ENCODE data around the gene SMYD3. TPM values are rescaled to one million over a fixed set of nuclear protein-coding genes. Genes with fewer than 3 reads are reported as not detected.

SMYD3 gene
- total RNA-seq, 1 donor from 2014 or later, result 23.5 TPM

GRCh38 chr1:246293366-246294121 is 213.5 kb downstream of the SMYD3 start:
- Histone ChIP-seq H3K4me3 (ENCODE audit: low read length in 3 of 3) (no peak overlapping the region), H3K4me1 (ENCODE audit: control insufficient read depth in 3 of 3, insufficient read depth in 3 of 3, low read length in 3 of 3) (no peaks in the 10 kb centered on the region), H3K9me3 (ENCODE audit: control insufficient read depth in 3 of 3, low read length in 3 of 3) (no peaks in the 10 kb centered on the region), H3K9ac (ENCODE audit: low read depth in 1 of 3, low read length in 3 of 3) (no peak overlapping the region), H3K27ac (ENCODE audit: low read depth, low read length) (no peak overlapping the region), H3K27me3 (ENCODE audit: control insufficient read depth in 3 of 3, insufficient read depth in 3 of 3, low read length in 3 of 3) (no peaks in the 10 kb centered on the region), H3K36me3 (ENCODE audit: control insufficient read depth in 3 of 3, insufficient read depth in 3 of 3, low read length in 3 of 3) (no peaks in the 10 kb centered on the region)

- Histone ChIP-seq H3K4me3 (ENCODE audit: low read length in 3 of 3) (no peak overlapping the region), H3K27me3 (ENCODE audit: control insufficient read depth in 3 of 3, insufficient read depth in 3 of 3, low read length in 3 of 3) (no peaks in the 10 kb centered on the region)
Observed at GRCh38 chr1:246292571-246292970, 214.5 kb downstream of the SMYD3 start.

GRCh38 chr1:246291127-246291526 is 216.0 kb downstream of the SMYD3 start:
- no peak overlapping the region for H3K9ac ChIP-seq (ENCODE audit: low read depth in 1 of 3, low read length in 3 of 3)
- H3K36me3 ChIP-seq (ENCODE audit: control insufficient read depth in 3 of 3, insufficient read depth in 3 of 3, low read length in 3 of 3), result no peaks in the 10 kb centered on the region
- no peaks in the 10 kb centered on the region for H3K27me3 ChIP-seq (ENCODE audit: control insufficient read depth in 3 of 3, insufficient read depth in 3 of 3, low read length in 3 of 3)
- H3K4me1 ChIP-seq (ENCODE audit: control insufficient read depth in 3 of 3, insufficient read depth in 3 of 3, low read length in 3 of 3), result no peaks in the 10 kb centered on the region
- H3K9me3 ChIP-seq (ENCODE audit: control insufficient read depth in 3 of 3, low read length in 3 of 3), result no peaks in the 10 kb centered on the region
- H3K4me3 ChIP-seq (ENCODE audit: low read length in 3 of 3), result no peak overlapping the region
- H3K27ac ChIP-seq (ENCODE audit: low read depth, low read length), result no peak overlapping the region

More at GRCh38 chr1:246292571-246292970, 214.5 kb downstream of the SMYD3 start:
- no peaks in the 10 kb centered on the region for H3K9me3 ChIP-seq (ENCODE audit: control insufficient read depth in 3 of 3, low read length in 3 of 3)
- no peak overlapping the region for H3K27ac ChIP-seq (ENCODE audit: low read depth, low read length)
- H3K36me3 ChIP-seq (ENCODE audit: control insufficient read depth in 3 of 3, insufficient read depth in 3 of 3, low read length in 3 of 3), result no peaks in the 10 kb centered on the region
- no peaks in the 10 kb centered on the region for H3K4me1 ChIP-seq (ENCODE audit: control insufficient read depth in 3 of 3, insufficient read depth in 3 of 3, low read length in 3 of 3)
- H3K9ac ChIP-seq (ENCODE audit: low read depth in 1 of 3, low read length in 3 of 3), result no peak overlapping the region

DNA sequence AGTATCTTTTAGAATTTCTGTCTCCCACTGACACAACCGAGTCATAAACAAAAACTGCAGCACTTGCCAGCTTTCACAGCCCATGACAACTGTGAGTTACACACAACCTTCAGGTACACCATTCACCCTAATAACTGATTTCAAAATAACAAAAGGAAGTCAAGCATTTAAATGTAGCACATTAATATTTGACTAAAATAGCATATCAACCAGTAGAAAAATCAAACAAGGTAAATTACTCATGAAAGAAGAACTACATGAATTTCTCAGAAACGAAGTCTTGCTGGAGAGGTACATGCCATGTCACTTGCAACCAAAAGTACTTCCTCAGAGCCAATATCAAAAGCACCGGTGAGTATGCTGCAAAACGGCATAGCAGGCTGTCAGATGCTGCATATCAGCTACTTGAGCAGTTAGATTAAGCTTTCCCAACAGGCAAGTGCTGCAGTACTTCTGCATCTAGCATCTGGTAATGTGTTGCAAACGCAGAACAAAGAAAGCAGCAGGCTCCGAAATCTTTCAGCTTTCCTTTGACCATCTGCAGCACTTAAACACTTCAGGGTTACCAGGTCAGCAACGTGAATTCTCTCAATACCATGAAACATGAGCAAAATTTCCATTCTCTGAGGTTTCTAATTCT is 223.2 kb downstream of the SMYD3 start:
- Histone ChIP-seq H3K4me3 (ENCODE audit: low read length in 3 of 3) (no peak overlapping the region), H3K4me1 (ENCODE audit: control insufficient read depth in 3 of 3, insufficient read depth in 3 of 3, low read length in 3 of 3) (no peaks in the 10 kb centered on the region)

DNA sequence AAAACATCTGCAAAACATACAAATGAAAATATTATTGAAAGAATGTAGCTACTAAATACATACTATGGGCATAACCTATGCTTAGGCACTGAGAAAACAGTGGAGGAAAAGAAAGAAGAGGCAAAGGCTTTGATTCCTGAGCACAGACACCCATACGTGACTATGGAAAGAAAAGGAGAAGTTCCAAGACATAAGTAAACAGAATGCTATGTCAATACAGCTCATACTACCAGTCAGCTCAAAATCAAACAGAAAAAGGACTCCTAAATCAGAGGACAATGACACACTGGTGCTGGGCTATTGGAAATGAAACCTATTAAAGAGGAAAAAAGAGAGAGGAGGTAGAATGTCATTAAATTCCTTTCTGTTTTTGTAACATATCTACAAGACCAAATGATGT is 225.4 kb downstream of the SMYD3 start:
- H3K4me1 ChIP-seq (ENCODE audit: control insufficient read depth in 3 of 3, insufficient read depth in 3 of 3, low read length in 3 of 3), result no peaks in the 10 kb centered on the region
- no peaks in the 10 kb centered on the region for H3K36me3 ChIP-seq (ENCODE audit: control insufficient read depth in 3 of 3, insufficient read depth in 3 of 3, low read length in 3 of 3)
- no peak overlapping the region for H3K9ac ChIP-seq (ENCODE audit: low read depth in 1 of 3, low read length in 3 of 3)
- no peak overlapping the region for H3K4me3 ChIP-seq (ENCODE audit: low read length in 3 of 3)
- no peak overlapping the region for H3K27ac ChIP-seq (ENCODE audit: low read depth, low read length)
- H3K9me3 ChIP-seq (ENCODE audit: control insufficient read depth in 3 of 3, low read length in 3 of 3), result no peaks in the 10 kb centered on the region
- H3K27me3 ChIP-seq (ENCODE audit: control insufficient read depth in 3 of 3, insufficient read depth in 3 of 3, low read length in 3 of 3), result no peaks in the 10 kb centered on the region

More for the DNA sequence above, 223.2 kb downstream of the SMYD3 start:
- Histone ChIP-seq H3K27me3 (ENCODE audit: control insufficient read depth in 3 of 3, insufficient read depth in 3 of 3, low read length in 3 of 3) (no peaks in the 10 kb centered on the region), H3K36me3 (ENCODE audit: control insufficient read depth in 3 of 3, insufficient read depth in 3 of 3, low read length in 3 of 3) (no peaks in the 10 kb centered on the region), H3K9ac (ENCODE audit: low read depth in 1 of 3, low read length in 3 of 3) (no peak overlapping the region), H3K27ac (ENCODE audit: low read depth, low read length) (no peak overlapping the region), H3K9me3 (ENCODE audit: control insufficient read depth in 3 of 3, low read length in 3 of 3) (no peaks in the 10 kb centered on the region)

- no peaks in the 10 kb centered on the region for H3K36me3 ChIP-seq (ENCODE audit: control insufficient read depth in 3 of 3, insufficient read depth in 3 of 3, low read length in 3 of 3)
- no peaks in the 10 kb centered on the region for H3K9me3 ChIP-seq (ENCODE audit: control insufficient read depth in 3 of 3, low read length in 3 of 3)
- H3K4me1 ChIP-seq (ENCODE audit: control insufficient read depth in 3 of 3, insufficient read depth in 3 of 3, low read length in 3 of 3), result no peaks in the 10 kb centered on the region
- no peak overlapping the region for H3K9ac ChIP-seq (ENCODE audit: low read depth in 1 of 3, low read length in 3 of 3)
- H3K4me3 ChIP-seq (ENCODE audit: low read length in 3 of 3), result no peak overlapping the region
- H3K27me3 ChIP-seq (ENCODE audit: control insufficient read depth in 3 of 3, insufficient read depth in 3 of 3, low read length in 3 of 3), result no peaks in the 10 kb centered on the region
- H3K27ac ChIP-seq (ENCODE audit: low read depth, low read length), result no peak overlapping the region
Observed at GRCh38 chr1:246281195-246281594, 225.9 kb downstream of the SMYD3 start.

GRCh38 chr1:246280551-246280950 is 226.5 kb downstream of the SMYD3 start:
- H3K27ac ChIP-seq (ENCODE audit: low read depth, low read length), result no peak overlapping the region
- H3K4me1 ChIP-seq (ENCODE audit: control insufficient read depth in 3 of 3, insufficient read depth in 3 of 3, low read length in 3 of 3), result no peaks in the 10 kb centered on the region
- H3K27me3 ChIP-seq (ENCODE audit: control insufficient read depth in 3 of 3, insufficient read depth in 3 of 3, low read length in 3 of 3), result no peaks in the 10 kb centered on the region
- H3K36me3 ChIP-seq (ENCODE audit: control insufficient read depth in 3 of 3, insufficient read depth in 3 of 3, low read length in 3 of 3), result no peaks in the 10 kb centered on the region
- H3K9me3 ChIP-seq (ENCODE audit: control insufficient read depth in 3 of 3, low read length in 3 of 3), result no peaks in the 10 kb centered on the region
- no peak overlapping the region for H3K4me3 ChIP-seq (ENCODE audit: low read length in 3 of 3)
- no peak overlapping the region for H3K9ac ChIP-seq (ENCODE audit: low read depth in 1 of 3, low read length in 3 of 3)

- no peaks in the 10 kb centered on the region for H3K9me3 ChIP-seq (ENCODE audit: control insufficient read depth in 3 of 3, low read length in 3 of 3)
- H3K27me3 ChIP-seq (ENCODE audit: control insufficient read depth in 3 of 3, insufficient read depth in 3 of 3, low read length in 3 of 3), result no peaks in the 10 kb centered on the region
- H3K27ac ChIP-seq (ENCODE audit: low read depth, low read length), result no peak overlapping the region
- H3K36me3 ChIP-seq (ENCODE audit: control insufficient read depth in 3 of 3, insufficient read depth in 3 of 3, low read length in 3 of 3), result no peaks in the 10 kb centered on the region
- H3K4me3 ChIP-seq (ENCODE audit: low read length in 3 of 3), result no peak overlapping the region
- H3K4me1 ChIP-seq (ENCODE audit: control insufficient read depth in 3 of 3, insufficient read depth in 3 of 3, low read length in 3 of 3), result no peaks in the 10 kb centered on the region
- H3K9ac ChIP-seq (ENCODE audit: low read depth in 1 of 3, low read length in 3 of 3), result no peak overlapping the region
Observed at GRCh38 chr1:246279402-246279801, 227.7 kb downstream of the SMYD3 start.

- Histone ChIP-seq H3K9ac (ENCODE audit: low read depth in 1 of 3, low read length in 3 of 3) (no peak overlapping the region), H3K4me3 (ENCODE audit: low read length in 3 of 3) (no peak overlapping the region), H3K27ac (ENCODE audit: low read depth, low read length) (no peak overlapping the region), H3K36me3 (ENCODE audit: control insufficient read depth in 3 of 3, insufficient read depth in 3 of 3, low read length in 3 of 3) (no peaks in the 10 kb centered on the region), H3K9me3 (ENCODE audit: control insufficient read depth in 3 of 3, low read length in 3 of 3) (no peaks in the 10 kb centered on the region), H3K4me1 (ENCODE audit: control insufficient read depth in 3 of 3, insufficient read depth in 3 of 3, low read length in 3 of 3) (no peaks in the 10 kb centered on the region), H3K27me3 (ENCODE audit: control insufficient read depth in 3 of 3, insufficient read depth in 3 of 3, low read length in 3 of 3) (no peaks in the 10 kb centered on the region)
Observed at GRCh38 chr1:246278371-246278770, 228.7 kb downstream of the SMYD3 start.

- H3K9me3 ChIP-seq (ENCODE audit: control insufficient read depth in 3 of 3, low read length in 3 of 3), result no peaks in the 10 kb centered on the region
- no peak overlapping the region for H3K9ac ChIP-seq (ENCODE audit: low read depth in 1 of 3, low read length in 3 of 3)
- no peak overlapping the region for H3K27ac ChIP-seq (ENCODE audit: low read depth, low read length)
- no peak overlapping the region for H3K4me3 ChIP-seq (ENCODE audit: low read length in 3 of 3)
- no peaks in the 10 kb centered on the region for H3K27me3 ChIP-seq (ENCODE audit: control insufficient read depth in 3 of 3, insufficient read depth in 3 of 3, low read length in 3 of 3)
- H3K4me1 ChIP-seq (ENCODE audit: control insufficient read depth in 3 of 3, insufficient read depth in 3 of 3, low read length in 3 of 3), result no peaks in the 10 kb centered on the region
- no peaks in the 10 kb centered on the region for H3K36me3 ChIP-seq (ENCODE audit: control insufficient read depth in 3 of 3, insufficient read depth in 3 of 3, low read length in 3 of 3)
Observed at GRCh38 chr1:246275036-246275435, 232.0 kb downstream of the SMYD3 start.

Data from skeletal muscle tissue (tissue), 4 donors.